ENCODE measurements around the gene TMEM170B. TPM values are rescaled to one million over a fixed set of nuclear protein-coding genes. Genes with fewer than 3 reads are reported as not detected.
"Not testable (repeated sequence)": the region's sequence is repeated elsewhere in the genome, so short reads cannot be mapped to it uniquely, and the experiment has no call there.

The TMEM170B gene
- total RNA-seq, 1 donor from 2014 or later, result 0.53 TPM

DNA sequence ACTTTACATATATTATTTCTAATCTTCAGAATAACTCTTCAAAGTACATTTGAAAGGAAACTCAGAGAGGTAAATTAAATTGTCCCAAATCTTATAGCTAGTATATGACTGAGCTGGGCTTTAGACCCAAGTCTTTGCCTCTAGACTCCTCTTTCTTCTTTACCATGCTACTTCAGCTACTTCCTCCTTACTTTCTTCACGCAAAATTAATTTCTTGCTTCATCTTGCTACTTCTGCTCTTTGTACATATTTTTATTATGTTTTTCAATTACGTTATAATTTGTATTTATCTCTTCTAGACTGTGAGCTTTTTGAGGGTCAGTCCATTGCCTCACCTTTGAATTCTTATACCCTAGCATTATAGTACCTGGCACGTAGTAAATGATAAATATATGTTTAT lies 5.3 kb downstream of the TMEM170B start:
- H3K36me3 ChIP-seq, result no peaks in the 10 kb centered on the region
- intact Hi-C loops (cut with DNase I), result no loop called here
- H3K4me1 ChIP-seq, result no peaks in the 10 kb centered on the region
- no peaks in the 10 kb centered on the region for H3K9me3 ChIP-seq
- no peak for DNase-seq (ENCODE audit: low spot score in 2 of 2)
- H3K27ac ChIP-seq, result no peak overlapping the region
- TF ChIP-seq, protein P1, sequence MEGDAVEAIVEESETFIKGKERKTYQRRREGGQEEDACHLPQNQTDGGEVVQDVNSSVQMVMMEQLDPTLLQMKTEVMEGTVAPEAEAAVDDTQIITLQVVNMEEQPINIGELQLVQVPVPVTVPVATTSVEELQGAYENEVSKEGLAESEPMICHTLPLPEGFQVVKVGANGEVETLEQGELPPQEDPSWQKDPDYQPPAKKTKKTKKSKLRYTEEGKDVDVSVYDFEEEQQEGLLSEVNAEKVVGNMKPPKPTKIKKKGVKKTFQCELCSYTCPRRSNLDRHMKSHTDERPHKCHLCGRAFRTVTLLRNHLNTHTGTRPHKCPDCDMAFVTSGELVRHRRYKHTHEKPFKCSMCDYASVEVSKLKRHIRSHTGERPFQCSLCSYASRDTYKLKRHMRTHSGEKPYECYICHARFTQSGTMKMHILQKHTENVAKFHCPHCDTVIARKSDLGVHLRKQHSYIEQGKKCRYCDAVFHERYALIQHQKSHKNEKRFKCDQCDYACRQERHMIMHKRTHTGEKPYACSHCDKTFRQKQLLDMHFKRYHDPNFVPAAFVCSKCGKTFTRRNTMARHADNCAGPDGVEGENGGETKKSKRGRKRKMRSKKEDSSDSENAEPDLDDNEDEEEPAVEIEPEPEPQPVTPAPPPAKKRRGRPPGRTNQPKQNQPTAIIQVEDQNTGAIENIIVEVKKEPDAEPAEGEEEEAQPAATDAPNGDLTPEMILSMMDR (IDR thresholded peaks at IDR 0.05), result no peak
- no peaks in the 10 kb centered on the region for H3K27me3 ChIP-seq
- H3K4me3 ChIP-seq, result no peak overlapping the region

DNA sequence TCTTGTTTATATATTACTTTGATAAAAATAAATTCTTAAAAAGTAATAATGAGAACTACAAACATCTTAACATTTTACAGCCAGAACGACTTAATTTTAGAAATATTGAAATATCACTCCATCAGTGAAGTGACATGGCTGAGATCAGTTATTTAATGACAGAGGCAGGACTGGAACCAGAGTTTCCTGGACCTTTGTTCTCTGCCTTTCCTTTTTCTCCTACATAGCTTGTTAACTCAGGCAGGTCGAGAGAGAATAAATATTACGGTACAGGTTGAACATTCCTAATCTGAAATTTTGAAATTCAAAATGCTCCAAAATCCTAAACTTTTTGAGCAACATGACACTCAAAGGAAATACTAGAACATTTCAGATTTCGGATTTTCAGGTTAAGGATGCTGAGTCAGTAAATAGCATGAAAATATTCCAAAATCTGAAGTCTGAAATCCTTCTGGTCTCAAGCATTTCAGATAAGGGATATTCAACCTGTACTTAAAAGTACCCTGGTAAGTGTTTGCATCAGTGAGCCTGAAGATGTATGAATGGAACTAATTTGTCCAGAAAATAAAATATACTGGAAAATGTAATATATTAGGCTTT lies 6.5 kb downstream of the TMEM170B start:
- Histone ChIP-seq H3K27me3 (no peaks in the 10 kb centered on the region), H3K4me1 (no peaks in the 10 kb centered on the region), H3K9me3 (no peaks in the 10 kb centered on the region), H3K4me3 (no peak overlapping the region), H3K27ac (no peak overlapping the region), H3K36me3 (no peaks in the 10 kb centered on the region)
- TF ChIP-seq, protein P1 (IDR thresholded peaks at IDR 0.05), result no peak
- intact Hi-C loops (cut with DNase I), result no loop called here
- no peak for DNase-seq (ENCODE audit: low spot score in 2 of 2)

- H3K4me1 ChIP-seq; intact Hi-C loops (cut with DNase I); DNase-seq (ENCODE audit: low spot score in 2 of 2); H3K4me3 ChIP-seq; H3K27ac ChIP-seq; H3K36me3 ChIP-seq; H3K9me3 ChIP-seq; H3K27me3 ChIP-seq: not testable (repeated sequence)
These were observed 10.3 kb downstream of the TMEM170B start for GRCh38 chr6:11547846-11548245.

DNA sequence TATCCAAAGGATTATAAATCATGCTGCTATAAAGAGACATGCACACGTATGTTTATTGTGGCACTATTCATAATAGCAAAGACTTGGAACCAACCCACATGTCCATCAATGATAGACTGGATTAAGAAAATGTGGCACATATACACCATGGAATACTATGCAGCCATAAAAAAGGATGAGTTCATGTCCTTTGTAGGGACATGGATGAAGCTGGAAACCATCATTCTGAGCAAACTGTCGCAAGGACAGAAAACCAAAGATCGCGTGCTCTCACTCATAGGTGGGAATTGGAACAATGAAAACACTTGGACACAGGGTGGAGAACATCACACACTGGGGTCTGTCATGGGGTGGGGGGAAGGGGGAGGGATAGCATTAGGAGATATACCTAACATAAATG lies 11.0 kb downstream of the TMEM170B start:
- DNase-seq (ENCODE audit: low spot score in 2 of 2); H3K4me1 ChIP-seq; H3K9me3 ChIP-seq; H3K4me3 ChIP-seq; H3K27me3 ChIP-seq; H3K36me3 ChIP-seq; intact Hi-C loops (cut with DNase I); H3K27ac ChIP-seq: not testable (repeated sequence)

DNA sequence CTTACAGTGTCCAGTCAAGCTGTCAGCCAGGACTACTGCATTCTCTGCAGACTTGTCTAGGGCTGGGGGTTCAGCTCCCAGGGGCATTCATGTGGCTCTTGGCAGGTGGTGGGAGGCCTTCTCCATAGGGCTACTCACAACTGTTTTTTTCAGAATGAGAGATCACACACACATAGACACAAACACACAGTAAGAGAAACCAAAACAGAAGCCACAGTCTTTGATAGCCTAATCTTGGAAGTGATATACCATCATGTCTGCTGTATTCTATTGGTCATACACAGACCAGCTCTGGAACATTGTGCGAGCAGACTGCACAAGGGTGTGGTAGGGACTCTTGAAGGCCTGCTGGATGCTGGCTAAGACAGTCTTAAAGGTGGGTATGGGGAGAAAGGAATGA lies 13.5 kb downstream of the TMEM170B start:
- DNase-seq (ENCODE audit: low spot score in 2 of 2), result no peak
- H3K9me3 ChIP-seq, result no peaks in the 10 kb centered on the region
- intact Hi-C loops (cut with DNase I), result no loop called here
- H3K27ac ChIP-seq, result no peak overlapping the region
- no peaks in the 10 kb centered on the region for H3K36me3 ChIP-seq
- H3K4me3 ChIP-seq, result no peak overlapping the region
- H3K27me3 ChIP-seq, result no peaks in the 10 kb centered on the region
- TF ChIP-seq, protein P1 (IDR thresholded peaks at IDR 0.05), result no peak
- H3K4me1 ChIP-seq, result no peaks in the 10 kb centered on the region

GRCh38 chr6:11552442-11552841 lies 14.9 kb downstream of the TMEM170B start:
- DNase-seq (ENCODE audit: low spot score in 2 of 2), result no peak
- H3K9me3 ChIP-seq, result peaks cover 0 to 3% of the 10 kb centered on the region in 2 donors
- intact Hi-C loops (cut with DNase I), result no loop called here
- TF ChIP-seq, protein P1 (IDR thresholded peaks at IDR 0.05), result no peak
- no peaks in the 10 kb centered on the region for H3K4me1 ChIP-seq
- H3K4me3 ChIP-seq, result no peak overlapping the region
- H3K27me3 ChIP-seq, result no peaks in the 10 kb centered on the region
- no peak overlapping the region for H3K27ac ChIP-seq
- H3K36me3 ChIP-seq, result no peaks in the 10 kb centered on the region

DNA sequence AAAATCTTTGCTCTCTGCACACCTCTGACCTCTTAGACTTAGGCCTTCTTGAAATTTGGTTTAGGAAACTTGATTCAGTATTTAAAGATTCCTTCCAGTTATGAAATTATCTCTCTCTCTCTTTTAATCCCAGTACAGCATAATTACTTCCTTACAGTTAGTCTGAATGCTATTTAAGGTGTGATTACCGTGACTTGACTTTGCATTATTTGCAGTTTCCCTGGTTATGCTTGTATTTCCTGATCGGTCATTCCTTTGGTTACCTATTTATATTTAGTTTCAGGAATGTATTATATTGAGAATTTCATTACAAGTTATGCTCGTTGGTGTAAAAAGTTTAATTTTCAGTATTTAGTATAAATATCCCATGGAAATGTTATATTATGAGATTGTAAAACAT lies 16.3 kb downstream of the TMEM170B start:
- H3K27ac ChIP-seq, result no peak overlapping the region
- DNase-seq (ENCODE audit: low spot score in 2 of 2), result no peak
- TF ChIP-seq, protein P1 (IDR thresholded peaks at IDR 0.05), result no peak
- H3K4me3 ChIP-seq, result no peak overlapping the region
- peaks cover 0 to 3% of the 10 kb centered on the region in 2 donors for H3K9me3 ChIP-seq
- intact Hi-C loops (cut with DNase I), result no loop called here
- no peaks in the 10 kb centered on the region for H3K27me3 ChIP-seq
- no peaks in the 10 kb centered on the region for H3K4me1 ChIP-seq
- H3K36me3 ChIP-seq, result no peaks in the 10 kb centered on the region
